Superior temporal gyrus (tissue), 1 donor: ENCODE data around the gene HIRIP3.
"Not testable (repeated sequence)": the region's sequence is repeated elsewhere in the genome, so short reads cannot be mapped to it uniquely, and the experiment has no call there.

ENCODE experiments used
- DNase-seq: peaks from one replicate; pipeline ENCODE4 v3.0.0-alpha.2; 2016; ENCODE audit errors: extremely low spot score

The HIRIP3 gene

DNA sequence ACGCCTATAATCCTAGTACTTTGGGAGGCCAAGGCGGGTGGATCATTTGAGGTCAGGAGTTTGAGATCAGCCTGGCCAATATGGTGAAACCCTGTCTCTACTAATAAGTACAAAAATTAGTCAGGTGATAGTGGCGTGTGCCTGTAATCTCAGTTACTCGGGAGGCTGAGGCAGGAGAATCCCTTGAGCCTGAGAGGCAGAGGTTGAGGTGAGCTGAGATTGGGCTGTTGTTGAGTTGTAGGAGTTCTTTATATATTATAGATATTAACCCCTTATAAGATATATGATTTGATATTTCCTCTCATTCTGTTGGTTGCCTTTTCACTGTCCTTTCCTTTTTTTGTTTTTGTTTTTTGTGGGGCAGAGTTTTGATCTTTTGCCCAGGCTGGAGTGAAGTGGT is 35.6 kb downstream of the HIRIP3 start:
- not testable (repeated sequence) for DNase-seq

DNA sequence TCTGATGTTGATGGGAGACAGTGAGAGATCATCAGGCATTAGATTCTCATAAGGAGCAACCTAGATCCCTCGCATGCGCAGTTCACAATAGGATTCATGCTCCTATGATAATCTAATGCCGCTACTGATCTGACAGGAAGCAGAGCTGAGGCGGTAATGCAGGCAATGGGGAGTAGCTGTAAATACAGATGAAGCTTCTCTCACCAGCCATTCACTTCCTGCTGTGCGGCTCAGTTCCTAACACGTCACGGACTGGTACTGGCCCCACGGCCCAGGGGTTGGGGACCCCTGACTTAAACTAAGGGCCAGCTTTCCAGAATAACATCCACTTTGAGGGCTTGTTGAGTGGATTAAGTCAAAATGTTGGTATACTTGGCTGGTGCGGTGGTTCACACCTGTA is 36.1 kb downstream of the HIRIP3 start:
- DNase-seq = no peak

- no peak for DNase-seq
Observed at GRCh38 chr16:29958756-29959155, 36.7 kb downstream of the HIRIP3 start.

GRCh38 chr16:29951625-29952365 is 43.6 kb downstream of the HIRIP3 start:
- no peak for DNase-seq

DNA sequence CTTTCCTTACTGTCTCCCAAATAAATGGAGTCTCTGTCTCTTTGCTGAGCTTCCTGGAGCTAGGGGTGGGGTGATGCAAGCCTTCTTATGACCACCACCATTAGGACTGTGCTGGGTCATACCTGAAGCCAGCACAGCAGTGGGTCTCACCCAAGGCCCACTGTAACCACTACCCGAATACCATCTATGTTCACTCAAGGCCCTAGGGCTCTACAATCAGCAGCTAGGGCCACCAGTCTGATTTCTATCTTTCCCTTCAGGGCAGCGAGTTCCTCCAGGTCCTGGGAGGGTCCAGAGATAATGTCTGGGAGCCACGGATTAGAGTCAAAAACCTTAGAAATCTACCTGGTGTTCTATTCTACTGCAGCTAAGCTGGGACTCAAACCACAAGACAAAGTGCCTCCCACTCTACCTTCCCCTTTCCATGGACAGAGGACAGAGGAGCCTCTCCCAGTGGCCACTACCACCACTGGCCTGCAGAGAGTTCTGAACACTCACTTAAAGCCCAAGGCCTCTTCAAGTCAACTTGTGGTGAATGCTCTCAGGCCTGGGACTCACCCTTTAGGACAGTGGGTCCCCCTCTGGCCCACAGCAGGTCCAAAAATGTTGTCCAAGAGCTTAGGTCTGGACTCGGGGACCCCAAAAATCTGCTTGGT is 44.5 kb downstream of the HIRIP3 start:
- no peak for DNase-seq

DNA sequence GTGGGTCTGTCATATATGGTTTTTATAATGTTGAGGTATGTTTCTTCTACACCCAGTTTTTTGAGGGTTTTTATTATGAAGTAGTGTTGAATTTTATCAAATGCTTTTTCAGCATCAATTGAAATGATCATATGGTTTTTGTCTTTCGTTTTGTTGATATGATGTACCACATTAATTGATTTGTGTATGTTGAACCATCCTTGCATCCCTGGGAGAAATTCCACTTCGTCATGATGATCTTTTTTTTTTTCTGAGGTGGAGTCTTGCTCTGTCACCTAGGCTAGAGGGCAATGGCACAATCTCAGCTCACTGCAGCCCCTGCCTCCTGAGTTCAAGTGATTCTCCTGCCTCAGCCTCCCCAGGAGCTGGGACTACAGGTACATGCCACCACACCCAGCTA is 47.5 kb downstream of the HIRIP3 start:
- DNase-seq = no peak

GRCh38 chr16:29943846-29944799 is 51.3 kb downstream of the HIRIP3 start:
- no peak for DNase-seq
